Measurements from ENCODE around the gene MEX3A. TPM values are rescaled to one million over a fixed set of nuclear protein-coding genes. Genes with fewer than 3 reads are reported as not detected.

The MEX3A gene, protein sequence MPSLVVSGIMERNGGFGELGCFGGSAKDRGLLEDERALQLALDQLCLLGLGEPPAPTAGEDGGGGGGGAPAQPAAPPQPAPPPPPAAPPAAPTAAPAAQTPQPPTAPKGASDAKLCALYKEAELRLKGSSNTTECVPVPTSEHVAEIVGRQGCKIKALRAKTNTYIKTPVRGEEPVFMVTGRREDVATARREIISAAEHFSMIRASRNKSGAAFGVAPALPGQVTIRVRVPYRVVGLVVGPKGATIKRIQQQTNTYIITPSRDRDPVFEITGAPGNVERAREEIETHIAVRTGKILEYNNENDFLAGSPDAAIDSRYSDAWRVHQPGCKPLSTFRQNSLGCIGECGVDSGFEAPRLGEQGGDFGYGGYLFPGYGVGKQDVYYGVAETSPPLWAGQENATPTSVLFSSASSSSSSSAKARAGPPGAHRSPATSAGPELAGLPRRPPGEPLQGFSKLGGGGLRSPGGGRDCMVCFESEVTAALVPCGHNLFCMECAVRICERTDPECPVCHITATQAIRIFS
- total RNA-seq: not detected

DNA sequence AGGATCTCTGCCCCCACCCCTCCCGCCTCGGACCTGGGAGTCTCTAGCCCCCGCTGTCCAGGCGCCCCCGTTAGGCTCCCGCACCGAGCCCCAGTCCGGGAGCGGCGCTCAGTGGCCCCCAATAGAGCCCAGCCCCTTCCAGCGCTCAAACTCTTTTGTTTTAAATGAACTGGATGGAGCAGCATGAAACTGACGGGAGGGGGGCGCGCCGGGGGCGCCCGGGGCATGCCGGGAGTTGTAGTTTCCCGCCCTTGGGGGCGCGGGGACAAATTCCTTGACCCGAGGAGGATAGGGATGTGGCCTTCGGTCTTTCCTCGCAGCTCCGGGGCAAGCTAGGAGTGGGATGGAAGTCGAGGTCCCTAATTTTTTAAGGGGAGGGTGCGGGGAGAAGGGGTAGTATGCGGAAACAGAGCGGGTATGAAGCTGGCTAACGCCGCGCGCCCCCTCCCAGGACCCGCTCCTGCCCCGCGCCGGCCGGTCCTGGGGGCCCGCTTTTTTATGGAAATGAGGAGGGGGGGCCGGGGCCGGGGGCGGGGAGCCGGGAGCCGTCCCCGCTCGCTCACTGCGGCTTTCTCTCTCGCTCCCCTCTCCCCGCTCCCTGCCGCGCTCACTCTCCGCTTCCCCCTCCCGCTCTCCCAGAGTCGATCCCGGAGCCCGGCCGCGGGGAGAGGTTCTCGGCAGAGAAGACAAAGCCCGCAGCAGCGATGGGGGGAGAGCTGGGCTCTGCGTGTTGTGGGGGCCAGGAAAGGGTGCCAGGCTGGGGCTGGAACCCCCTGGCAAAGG is at the start of gene MEX3A:
Gene MEX3A, minus strand, starts transcription at position 157 of the 783 bp plus-strand sequence. CDS start 467 bp downstream, outside the sequence.

DNA sequence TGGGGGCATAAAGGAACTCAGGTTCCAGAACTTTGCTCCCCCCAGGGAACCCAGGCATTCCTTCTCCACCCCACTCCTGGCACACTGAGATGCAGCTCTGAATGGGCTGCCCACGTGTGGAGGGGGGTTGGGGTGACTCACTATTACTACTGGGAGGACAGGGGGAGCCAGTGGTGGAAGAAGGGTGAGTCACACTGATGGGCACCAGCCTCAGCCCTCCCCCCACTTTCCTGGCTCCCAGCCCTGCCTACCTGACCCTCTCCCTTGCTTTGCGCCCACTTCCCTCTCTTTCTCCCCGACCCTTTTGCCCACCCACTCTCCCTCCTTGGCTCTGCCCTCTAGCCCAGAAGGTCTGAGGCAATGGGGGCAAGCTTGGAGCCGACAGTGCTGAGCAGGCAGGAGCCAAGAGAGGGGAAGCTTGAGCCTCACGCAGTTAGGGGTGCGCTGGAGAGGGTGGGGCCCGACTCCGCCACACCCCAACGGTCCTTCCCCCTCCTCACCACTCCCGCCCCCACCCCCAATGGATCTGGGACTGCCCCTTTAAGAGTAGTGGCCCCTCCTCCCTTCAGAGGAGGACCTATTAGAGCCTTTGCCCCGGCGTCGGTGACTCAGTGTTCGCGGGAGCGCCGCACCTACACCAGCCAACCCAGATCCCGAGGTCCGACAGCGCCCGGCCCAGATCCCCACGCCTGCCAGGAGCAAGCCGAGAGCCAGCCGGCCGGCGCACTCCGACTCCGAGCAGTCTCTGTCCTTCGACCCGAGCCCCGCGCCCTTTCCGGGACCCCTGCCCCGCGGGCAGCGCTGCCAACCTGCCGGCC is 32.0 kb upstream of the MEX3A start, which contains the start of gene LMNA:
Gene LMNA, plus strand, starts transcription at position 611 of the 818 bp plus-strand sequence. CDS start 208 bp downstream, outside the sequence.

DNA sequence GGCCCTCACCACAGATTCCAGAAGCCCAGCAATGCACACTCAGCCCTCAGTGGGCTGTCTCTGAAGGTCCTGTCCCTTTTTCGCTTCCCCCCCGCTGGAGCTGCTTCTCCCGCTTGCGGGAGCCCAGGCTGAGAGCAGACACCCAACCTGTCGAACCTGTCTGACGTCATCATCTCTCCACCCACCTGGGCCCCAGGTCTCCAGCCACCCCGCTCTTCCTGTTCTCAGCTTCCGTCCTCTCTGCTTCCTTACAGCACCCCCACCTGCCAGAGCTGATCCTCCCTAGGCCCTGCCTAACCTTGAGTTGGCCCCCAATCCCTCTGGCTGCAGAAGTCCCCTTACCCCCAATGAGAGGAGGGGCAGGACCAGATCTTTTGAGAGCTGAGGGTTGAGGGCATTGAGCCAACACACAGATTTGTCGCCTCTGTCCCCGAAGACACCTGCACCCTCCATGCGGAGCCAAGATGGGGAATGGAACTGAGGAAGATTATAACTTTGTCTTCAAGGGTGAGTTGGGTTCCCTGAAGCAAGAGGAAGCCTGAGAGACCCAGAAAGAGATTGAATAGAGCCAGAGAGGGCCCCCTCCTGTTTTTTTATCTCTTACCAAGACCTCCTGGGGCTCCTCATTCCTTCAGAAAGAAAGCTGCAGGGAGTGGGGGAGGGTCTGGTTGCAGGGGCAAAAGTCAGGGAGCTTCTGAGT is 21.2 kb downstream of the MEX3A start, which contains the start of gene RAB25:
Gene RAB25, plus strand, starts transcription at position 224 of the 700 bp plus-strand sequence. Its CDS starts 241 bp downstream, at position 465.

DNA sequence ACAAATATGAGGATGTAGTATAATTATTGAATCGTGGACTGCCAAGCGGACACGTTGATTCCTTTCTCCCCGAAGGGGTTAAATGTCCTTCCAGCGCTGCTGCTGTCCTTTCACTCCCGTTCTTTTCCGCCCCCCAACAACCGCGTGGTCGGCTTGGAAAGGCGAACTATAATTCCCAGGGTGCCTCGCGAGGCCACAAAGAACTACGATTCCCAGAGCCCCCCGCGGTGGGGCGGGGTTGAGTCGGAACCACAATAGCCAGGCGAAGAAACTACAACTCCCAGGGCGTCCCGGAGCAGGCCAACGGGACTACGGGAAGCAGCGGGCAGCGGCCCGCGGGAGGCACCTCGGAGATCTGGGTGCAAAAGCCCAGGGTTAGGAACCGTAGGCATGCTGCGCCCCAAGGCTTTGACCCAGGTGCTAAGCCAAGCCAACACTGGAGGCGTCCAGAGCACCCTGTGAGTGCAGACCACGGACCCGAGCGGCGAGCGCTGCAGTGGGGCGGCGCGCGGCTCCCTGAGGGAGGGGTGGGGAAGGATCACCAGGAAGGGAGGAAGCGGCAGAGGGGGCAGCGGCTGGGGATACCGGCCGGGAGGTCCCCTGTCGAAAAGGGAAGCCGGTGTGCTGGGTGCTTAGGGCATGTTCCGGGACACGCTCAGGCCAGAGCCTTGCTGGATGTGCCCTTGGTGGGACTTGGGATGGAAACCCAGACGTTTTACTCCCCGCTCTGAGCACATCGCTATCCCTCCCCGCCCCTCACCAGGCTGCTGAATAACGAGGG is 27.6 kb downstream of the MEX3A start, which contains the start of gene LAMTOR2:
Gene LAMTOR2, plus strand, starts transcription at position 283 of the 781 bp plus-strand sequence. Its CDS starts 108 bp downstream, at position 391.

DNA sequence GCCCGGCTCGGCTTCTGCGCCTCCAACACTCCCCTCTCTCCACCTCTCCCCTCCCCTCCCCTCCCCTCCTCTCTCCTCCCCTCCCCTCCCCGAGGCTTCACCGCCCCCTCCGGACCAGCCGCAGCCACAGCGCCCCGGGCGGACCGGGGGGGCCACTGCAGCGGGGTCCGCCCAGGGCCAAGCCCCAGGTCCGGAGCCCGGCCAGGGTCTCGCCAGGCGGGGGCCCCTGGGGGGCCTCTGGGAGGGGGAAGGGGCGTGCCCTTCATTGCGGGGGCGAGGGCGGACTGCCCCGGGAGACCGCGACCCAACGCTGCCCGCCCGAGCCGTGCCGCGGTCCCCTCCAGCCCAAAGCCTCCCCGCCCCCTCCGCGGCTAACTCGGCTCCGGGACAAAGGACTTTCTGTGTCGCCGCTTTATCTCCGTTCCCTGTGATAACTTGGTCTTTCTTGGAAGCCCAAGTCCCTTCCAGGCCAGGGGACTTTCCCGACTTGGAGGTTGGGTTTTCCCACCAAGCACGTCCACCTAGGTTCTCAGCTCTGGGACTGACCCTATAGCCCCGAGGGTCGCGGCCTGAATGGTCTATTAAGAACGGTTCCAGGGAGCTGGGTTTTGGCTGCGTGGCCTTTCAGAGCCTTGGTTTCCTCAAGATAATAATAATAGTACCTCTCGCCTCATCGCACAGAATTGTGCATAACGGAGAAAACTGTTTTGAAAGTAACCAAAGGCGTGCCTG is 28.3 kb downstream of the MEX3A start, which contains the start of gene UBQLN4:
Gene UBQLN4, minus strand, starts transcription at position 31 of the 732 bp plus-strand sequence. CDS start 97 bp downstream, outside the sequence.

Other genes starting within 250 kb of the MEX3A start
- 10 to 100 TPM; 71.3 to 71.5 TPM for gene GON4L, start 225.3 kb downstream of the MEX3A start, total RNA-seq
- gene SYT11, start 222.9 kb downstream of the MEX3A start, total RNA-seq: 1 to 10 TPM; 5.7 to 6.2 TPM
- gene RIT1, start 171.1 kb downstream of the MEX3A start, total RNA-seq: 10 to 100 TPM; 32.1 to 33.1 TPM
- gene KHDC4, start 148.1 kb downstream of the MEX3A start, total RNA-seq: 10 to 100 TPM; 59.4 to 61.4 TPM
- gene RXFP4, start 140.8 kb downstream of the MEX3A start, total RNA-seq: not detected
- gene ARHGEF2, start 103.9 kb downstream of the MEX3A start, total RNA-seq: 100 to 1,000 TPM; 140 to 156 TPM
- 100 to 1,000 TPM; 291 to 312 TPM for gene SSR2, start 61.5 kb downstream of the MEX3A start, total RNA-seq
- 10 to 100 TPM; 26.2 to 26.5 TPM for gene UBQLN4, start 28.7 kb downstream of the MEX3A start, total RNA-seq
- 10 to 100 TPM; 46.8 to 57.1 TPM for gene LAMTOR2, start 27.7 kb downstream of the MEX3A start, total RNA-seq
- gene RAB25, start 21.3 kb downstream of the MEX3A start, total RNA-seq: under 1 TPM; 0.81 to 0.99 TPM
- gene LMNA, start 32.2 kb upstream of the MEX3A start, total RNA-seq: 1 to 10 TPM; 4.1 to 5.4 TPM
- gene SEMA4A, start 71.1 kb upstream of the MEX3A start, total RNA-seq: 1 to 10 TPM; 1.9 to 2.2 TPM
- 10 to 100 TPM; 23.3 to 28.9 TPM for gene SLC25A44, start 111.6 kb upstream of the MEX3A start, total RNA-seq
- 10 to 100 TPM; 70.4 to 71.4 TPM for gene PMF1, start 130.5 kb upstream of the MEX3A start, total RNA-seq
- 1 to 10 TPM; 2.2 to 3.5 TPM for gene BGLAP, start 159.7 kb upstream of the MEX3A start, total RNA-seq
- 1 to 10 TPM; 4.7 to 5.0 TPM for gene PAQR6, start 165.6 kb upstream of the MEX3A start, total RNA-seq
- 10 to 100 TPM; 52.9 to 54.1 TPM for gene SMG5, start 200.4 kb upstream of the MEX3A start, total RNA-seq
- gene TMEM79, start 201.9 kb upstream of the MEX3A start, total RNA-seq: 1 to 10 TPM; 8.5 to 9.0 TPM
- 10 to 100 TPM; 37.1 to 37.4 TPM for gene GLMP, start 213.2 kb upstream of the MEX3A start, total RNA-seq
- not detected for gene VHLL, start 216.8 kb upstream of the MEX3A start, total RNA-seq